ENCODE measurements around the gene ZDHHC11B. TPM values are rescaled to one million over a fixed set of nuclear protein-coding genes. Genes with fewer than 3 reads are reported as not detected.

The ZDHHC11B gene
- total RNA-seq, 1 experiment from 2014 or later: 1.4 TPM

GRCh38 chr5:660491-661030 lies 124.0 kb downstream of the ZDHHC11B start:
- Mint-ChIP-seq H3K9me3 (no peaks in the 10 kb centered on the region), H3K27me3 (ENCODE audit: low read depth) (no peaks in the 10 kb centered on the region), H3K36me3 (ENCODE audit: insufficient read depth in 1 of 3, low read depth in 3 of 3) (peaks cover 40 to 72% (median 70%) of the 10 kb centered on the region in 3 experiments), H3K27ac (no peak overlapping the region), H3K4me3 (no peak overlapping the region), H3K4me1 (no peaks in the 10 kb centered on the region)
- Histone ChIP-seq H2AK5ac (ENCODE audit: insufficient read length, low read length) (no peak overlapping the region), H3K79me2 (ENCODE audit: insufficient read depth, low read length) (no peaks in the 10 kb centered on the region), H3K27ac (ENCODE audit: insufficient read length, low read depth, low read length) (no peak overlapping the region), H3K4me2 (ENCODE audit: insufficient read depth, insufficient read length, low read length) (no peak overlapping the region), H3K4ac (ENCODE audit: low read depth, low read length) (no peak overlapping the region), H2BK12ac (ENCODE audit: insufficient read length, low read depth, low read length) (no peak overlapping the region), H3K79me1 (ENCODE audit: insufficient read depth, low read depth, low read length, poor library complexity, severe bottlenecking) (no peaks in the 10 kb centered on the region), H2AFZ (ENCODE audit: low read length) (no peak overlapping the region), H4K20me1 (ENCODE audit: control insufficient read depth, insufficient read depth, insufficient read length) (no peaks in the 10 kb centered on the region), H4K91ac (ENCODE audit: insufficient read length, low read depth, low read length) (no peak overlapping the region), H3K27me3 (ENCODE audit: insufficient read depth, low read length) (no peaks in the 10 kb centered on the region), H3K18ac (ENCODE audit: insufficient read length, low read depth, low read length) (no peak overlapping the region), H3K56ac (ENCODE audit: insufficient read length, low read depth, low read length) (no peak overlapping the region), H4K5ac (ENCODE audit: insufficient read length, low read depth, low read length) (no peak overlapping the region), H3K23me2 (ENCODE audit: insufficient read length, low read depth, low read length, poor library complexity, severe bottlenecking) (no peaks in the 10 kb centered on the region), H3T11ph (ENCODE audit: low read length) (no peak overlapping the region), H4K8ac (replicated peaks; ENCODE audit: insufficient read length, low read depth, low read length) (no peak overlapping the region), H3K14ac (ENCODE audit: insufficient read depth, low read length) (no peak overlapping the region), H3K9me3 (ENCODE audit: control insufficient read depth, low read depth, low read length) (no peaks in the 10 kb centered on the region), H3K4me1 (ENCODE audit: insufficient read depth, low read length) (no peaks in the 10 kb centered on the region), H2BK20ac (ENCODE audit: low read depth, low read length, poor library complexity, severe bottlenecking) (no peak overlapping the region), H3K23ac (ENCODE audit: insufficient read length, low read depth, low read length) (no peak overlapping the region), H2BK120ac (ENCODE audit: low read depth, low read length, poor library complexity, severe bottlenecking) (no peak overlapping the region), H2BK15ac (ENCODE audit: low read depth, low read length) (no peak overlapping the region), H3K9ac (ENCODE audit: extremely low read depth, insufficient read length, low read length) (no peak overlapping the region), H2BK5ac (ENCODE audit: insufficient read length, low read length) (no peak overlapping the region)
- WGBS (ENCODE audit: extremely low coverage, insufficient read length, low lambda C conversion rate): no CpG with 5 or more reads among the region's 11 CpGs
- no peak for DNase-seq
- TF ChIP-seq, protein P1, sequence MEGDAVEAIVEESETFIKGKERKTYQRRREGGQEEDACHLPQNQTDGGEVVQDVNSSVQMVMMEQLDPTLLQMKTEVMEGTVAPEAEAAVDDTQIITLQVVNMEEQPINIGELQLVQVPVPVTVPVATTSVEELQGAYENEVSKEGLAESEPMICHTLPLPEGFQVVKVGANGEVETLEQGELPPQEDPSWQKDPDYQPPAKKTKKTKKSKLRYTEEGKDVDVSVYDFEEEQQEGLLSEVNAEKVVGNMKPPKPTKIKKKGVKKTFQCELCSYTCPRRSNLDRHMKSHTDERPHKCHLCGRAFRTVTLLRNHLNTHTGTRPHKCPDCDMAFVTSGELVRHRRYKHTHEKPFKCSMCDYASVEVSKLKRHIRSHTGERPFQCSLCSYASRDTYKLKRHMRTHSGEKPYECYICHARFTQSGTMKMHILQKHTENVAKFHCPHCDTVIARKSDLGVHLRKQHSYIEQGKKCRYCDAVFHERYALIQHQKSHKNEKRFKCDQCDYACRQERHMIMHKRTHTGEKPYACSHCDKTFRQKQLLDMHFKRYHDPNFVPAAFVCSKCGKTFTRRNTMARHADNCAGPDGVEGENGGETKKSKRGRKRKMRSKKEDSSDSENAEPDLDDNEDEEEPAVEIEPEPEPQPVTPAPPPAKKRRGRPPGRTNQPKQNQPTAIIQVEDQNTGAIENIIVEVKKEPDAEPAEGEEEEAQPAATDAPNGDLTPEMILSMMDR (conservative IDR thresholded peaks at IDR 0.05): no peak

Other genes with a start within 250 kb of the ZDHHC11B start
- 24.8 and 26.7 TPM in 2 replicates for gene CEP72, start 172.4 kb downstream of the ZDHHC11B start, total RNA-seq (2021)
- gene TPPP, start 91.4 kb downstream of the ZDHHC11B start, total RNA-seq (2021): 0.44 and 0.48 TPM in 2 replicates
- gene ZDHHC11, start 66.3 kb upstream of the ZDHHC11B start, total RNA-seq (2021): 32.7 and 37.6 TPM in 2 replicates
- gene BRD9, start 108.1 kb upstream of the ZDHHC11B start, total RNA-seq (2021): 67.4 and 70.5 TPM in 2 replicates
- 40.6 and 42.6 TPM in 2 replicates for gene TRIP13, start 108.2 kb upstream of the ZDHHC11B start, total RNA-seq (2021)
- gene NKD2, start 224.1 kb upstream of the ZDHHC11B start, total RNA-seq (2021): 7.3 and 7.7 TPM in 2 replicates